OCI-LY7 (cell line): ENCODE data around the gene PCGF3.

Source experiments
- EZH2phosphoT487 ChIP-seq: fragments of 200-600 bp; sonication (generic); IDR thresholded peaks from 2 replicates; pipeline ENCODE4 v1.6.1; 2018; ENCODE audit warnings: low read depth, borderline replicate concordance, mild to moderate bottlenecking, mixed run types, antibody characterized with exemption, low read length, moderate library complexity, mixed read lengths
- TF ChIP-seq, protein P1 (sequence below): fragments of 200-600 bp; sonication (generic); conservative IDR thresholded peaks from 2 replicates; pipeline ENCODE4 v1.5.1; 2014; ENCODE audit warnings: mild to moderate bottlenecking, antibody characterized with exemption, low read length, moderate library complexity, mixed read lengths

DNA sequence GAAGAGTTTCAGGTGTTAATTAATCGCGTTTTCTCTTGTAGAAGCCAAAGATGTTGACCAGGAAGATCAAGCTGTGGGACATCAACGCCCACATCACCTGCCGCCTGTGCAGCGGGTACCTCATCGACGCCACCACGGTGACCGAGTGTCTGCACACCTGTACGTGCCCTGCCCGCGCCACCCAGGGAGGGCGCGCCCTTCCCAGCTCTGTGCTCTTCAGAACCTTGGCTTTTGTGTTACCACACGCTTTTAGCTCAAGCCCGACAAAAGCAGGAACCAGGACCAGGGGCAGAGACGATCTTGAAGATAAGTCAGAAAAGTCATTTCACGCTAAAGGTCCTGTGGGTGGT lies 28.0 kb downstream of the PCGF3 start:
- TF ChIP-seq, protein P1, sequence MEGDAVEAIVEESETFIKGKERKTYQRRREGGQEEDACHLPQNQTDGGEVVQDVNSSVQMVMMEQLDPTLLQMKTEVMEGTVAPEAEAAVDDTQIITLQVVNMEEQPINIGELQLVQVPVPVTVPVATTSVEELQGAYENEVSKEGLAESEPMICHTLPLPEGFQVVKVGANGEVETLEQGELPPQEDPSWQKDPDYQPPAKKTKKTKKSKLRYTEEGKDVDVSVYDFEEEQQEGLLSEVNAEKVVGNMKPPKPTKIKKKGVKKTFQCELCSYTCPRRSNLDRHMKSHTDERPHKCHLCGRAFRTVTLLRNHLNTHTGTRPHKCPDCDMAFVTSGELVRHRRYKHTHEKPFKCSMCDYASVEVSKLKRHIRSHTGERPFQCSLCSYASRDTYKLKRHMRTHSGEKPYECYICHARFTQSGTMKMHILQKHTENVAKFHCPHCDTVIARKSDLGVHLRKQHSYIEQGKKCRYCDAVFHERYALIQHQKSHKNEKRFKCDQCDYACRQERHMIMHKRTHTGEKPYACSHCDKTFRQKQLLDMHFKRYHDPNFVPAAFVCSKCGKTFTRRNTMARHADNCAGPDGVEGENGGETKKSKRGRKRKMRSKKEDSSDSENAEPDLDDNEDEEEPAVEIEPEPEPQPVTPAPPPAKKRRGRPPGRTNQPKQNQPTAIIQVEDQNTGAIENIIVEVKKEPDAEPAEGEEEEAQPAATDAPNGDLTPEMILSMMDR: no peak
- no peak for TF ChIP-seq EZH2phosphoT487
